Endothelial cell of umbilical vein (primary cell): ENCODE measurements around the gene CHSY1.

Source experiments
- CTCF ChIP-seq, 2 donors: IDR thresholded peaks; 1 replicate in 1 of 2; 2 replicates in 1 of 2; pipeline ENCODE4 v1.5.1; 2011; ENCODE audit warnings: low read length in 2 of 2, mild to moderate bottlenecking in 2 of 2, moderate library complexity in 2 of 2, control low read depth in 1 of 2, inconsistent platforms in 1 of 2, low read depth in 1 of 2; ENCODE audit not compliant: insufficient read depth in 1 of 2; ENCODE audit errors: extremely low read depth in 1 of 2
- POLR2A ChIP-seq: IDR thresholded peaks from 2 replicates; pipeline ENCODE4 v1.6.1; 2012; ENCODE audit warnings: low read depth, mild to moderate bottlenecking, control low read depth, low read length
- POLR2AphosphoS5 ChIP-seq: IDR thresholded peaks from 2 replicates; pipeline ENCODE4 v1.6.1; 2012; ENCODE audit warnings: low read depth, mild to moderate bottlenecking, control low read depth, low read length, moderate library complexity; ENCODE audit not compliant: insufficient read depth
- TF ChIP-seq, protein P1 (sequence below): IDR thresholded peaks from 2 replicates; pipeline ENCODE4 v1.6.1; 2011; ENCODE audit not compliant: insufficient read depth, insufficient read length

DNA sequence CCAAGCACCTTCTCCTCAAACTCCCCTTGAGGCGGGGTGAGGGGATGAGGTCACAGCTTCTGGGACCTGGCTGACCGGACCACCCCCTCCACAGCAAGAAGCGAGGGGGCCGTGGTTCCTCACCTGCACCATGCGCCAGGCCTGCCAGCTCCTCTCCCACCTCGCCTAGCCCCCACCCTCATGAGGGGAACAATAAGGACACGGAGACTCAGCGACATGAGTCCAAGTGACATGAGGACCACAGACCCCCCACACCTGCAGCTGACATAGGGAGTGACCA, 118.7 kb downstream of the CHSY1 start:
- TF ChIP-seq CTCF (IDR thresholded peaks at IDR 0.05; ENCODE audit: extremely low read depth in 1 of 2, insufficient read depth in 1 of 2, low read depth in 1 of 2, low read length in 2 of 2): no peak
- TF ChIP-seq POLR2A: no peak
- TF ChIP-seq, protein P1, sequence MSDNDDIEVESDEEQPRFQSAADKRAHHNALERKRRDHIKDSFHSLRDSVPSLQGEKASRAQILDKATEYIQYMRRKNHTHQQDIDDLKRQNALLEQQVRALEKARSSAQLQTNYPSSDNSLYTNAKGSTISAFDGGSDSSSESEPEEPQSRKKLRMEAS: no peak
- TF ChIP-seq POLR2AphosphoS5: no peak
